ENCODE results near the gene SLCO2B1.

SLCO2B1 gene

DNA sequence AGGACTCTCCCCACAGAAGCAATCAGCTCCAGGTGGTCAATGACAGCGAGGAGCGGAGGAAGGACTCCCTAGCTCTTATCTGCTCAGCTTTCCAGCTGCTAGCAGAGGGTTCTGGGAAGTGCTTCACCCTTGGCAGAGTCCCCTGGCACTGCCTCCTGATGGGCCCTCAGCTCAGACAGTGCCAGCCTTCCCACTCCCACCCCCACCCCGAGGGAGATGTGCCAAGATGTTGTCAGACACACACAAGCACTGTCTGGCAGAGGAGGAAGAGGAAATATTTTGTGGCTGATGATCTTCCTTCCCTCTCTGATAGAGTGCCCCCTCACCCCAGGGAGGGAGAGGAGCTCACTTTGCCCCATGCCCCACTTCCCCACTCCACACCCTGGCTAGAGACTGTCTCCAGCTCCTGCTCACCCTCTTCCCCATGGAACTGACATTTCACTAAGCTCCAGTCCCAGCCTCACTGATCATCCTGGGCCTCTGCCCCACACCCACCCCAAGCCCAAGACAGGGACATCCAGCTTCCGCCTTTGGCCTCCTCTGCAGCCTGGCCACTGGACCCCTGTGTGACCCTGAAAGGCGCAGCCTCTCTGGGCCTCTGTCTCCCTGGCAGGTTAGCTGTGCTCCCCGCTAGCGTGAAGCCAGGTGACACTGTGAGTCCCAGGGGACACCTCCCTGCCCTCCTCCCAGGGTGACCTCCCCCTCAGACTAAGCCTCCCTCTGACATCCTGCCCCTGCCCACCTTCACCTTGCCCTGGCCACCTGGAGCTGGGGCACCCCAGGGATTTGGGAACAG is 44.5 kb downstream of the SLCO2B1 start:
- DNase-seq = no peak

GRCh38 chr11:75196426-75196825 is 45.5 kb downstream of the SLCO2B1 start:
- DNase-seq = no peak

DNA sequence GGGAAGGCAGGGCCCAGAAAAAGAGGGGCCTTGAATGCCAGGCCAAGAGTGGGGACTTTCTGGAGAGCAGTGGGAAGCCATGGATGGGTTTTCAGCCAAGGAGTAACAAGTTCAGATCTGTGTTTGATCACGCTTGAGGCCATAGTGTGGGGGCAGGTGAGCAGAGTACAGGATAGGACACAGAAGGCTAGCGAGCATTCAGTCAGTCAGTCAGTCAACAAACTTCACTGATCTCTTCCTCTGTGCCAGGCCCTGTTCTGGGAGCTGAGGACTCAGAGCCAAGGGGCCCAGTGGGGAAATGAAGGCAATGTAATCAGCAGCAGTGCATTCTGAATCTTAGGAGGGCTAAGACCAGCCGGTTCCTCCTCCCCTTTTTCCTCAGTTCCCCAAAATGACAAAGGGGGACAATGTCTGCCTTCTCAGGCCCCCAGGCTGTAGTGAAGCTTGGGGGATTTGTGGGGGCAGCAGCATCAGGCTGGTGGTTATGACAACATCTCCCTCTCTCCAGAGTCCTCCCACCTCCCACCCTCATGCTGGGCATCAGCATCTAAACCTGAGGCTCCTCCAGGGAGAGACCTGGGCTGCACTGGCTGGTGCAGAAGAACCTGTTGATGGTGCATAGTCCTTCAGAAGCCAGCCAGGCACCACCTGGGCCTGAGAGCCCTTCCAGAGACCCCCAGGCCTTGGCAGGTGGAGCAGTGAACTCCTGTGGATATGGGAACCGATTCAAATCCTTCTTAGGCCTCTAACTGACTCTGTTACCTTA is 46.8 kb downstream of the SLCO2B1 start:
- no peak for DNase-seq

- peak; percentile 72 for DNase-seq
Observed at GRCh38 chr11:75198278-75198973, 47.5 kb downstream of the SLCO2B1 start.

DNA sequence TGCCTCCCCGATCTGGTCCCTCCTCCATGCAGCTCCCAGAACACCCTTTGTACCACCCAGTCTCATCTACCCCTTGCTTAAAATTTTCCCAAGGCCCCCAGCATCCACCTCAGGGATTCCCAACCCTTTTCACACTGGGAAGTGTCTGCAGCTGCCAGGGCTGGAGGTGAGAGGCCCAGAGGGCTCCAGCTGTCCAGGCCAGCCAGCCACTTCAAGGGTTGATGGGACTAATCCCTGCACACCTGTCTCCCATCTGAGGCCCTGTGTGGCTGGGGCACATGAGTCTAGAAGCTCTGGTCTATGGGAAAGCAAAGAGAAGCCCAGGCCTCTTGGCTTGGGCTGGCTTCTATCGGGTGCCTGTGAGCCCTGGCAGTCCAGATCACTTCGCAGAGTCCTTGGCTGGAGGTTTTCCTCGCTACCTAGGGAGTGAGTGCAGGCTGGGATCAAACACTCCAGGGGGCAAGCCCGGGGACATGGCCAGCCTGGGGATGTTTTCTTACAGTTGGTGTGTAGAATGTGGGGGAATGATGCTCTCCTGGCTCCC is 48.6 kb downstream of the SLCO2B1 start:
- DNase-seq = peak; percentile 85

GRCh38 chr11:75200051-75200450 is 49.1 kb downstream of the SLCO2B1 start:
- peak; percentile 64 for DNase-seq

GRCh38 chr11:75200531-75200930 is 49.6 kb downstream of the SLCO2B1 start:
- no peak for DNase-seq

DNA sequence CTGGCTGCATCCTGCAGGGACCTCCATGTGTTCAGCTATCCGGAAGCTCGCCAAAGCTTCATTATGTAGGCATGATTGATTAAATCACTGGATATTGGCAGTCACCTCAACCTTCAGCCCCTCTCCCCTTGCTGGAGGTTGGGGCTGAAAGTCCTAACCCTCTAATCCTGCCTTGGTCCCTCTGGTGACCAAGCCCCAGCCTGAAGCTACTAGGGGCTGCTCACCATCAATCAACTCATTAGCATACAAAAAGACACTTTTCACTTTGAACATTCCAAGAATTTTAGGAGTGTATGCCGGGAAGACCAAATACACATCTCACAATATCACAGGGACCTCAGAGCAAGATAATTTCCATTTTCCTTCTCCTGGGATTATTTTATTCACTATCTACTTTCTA is 50.9 kb downstream of the SLCO2B1 start:
- no peak for DNase-seq

DNA sequence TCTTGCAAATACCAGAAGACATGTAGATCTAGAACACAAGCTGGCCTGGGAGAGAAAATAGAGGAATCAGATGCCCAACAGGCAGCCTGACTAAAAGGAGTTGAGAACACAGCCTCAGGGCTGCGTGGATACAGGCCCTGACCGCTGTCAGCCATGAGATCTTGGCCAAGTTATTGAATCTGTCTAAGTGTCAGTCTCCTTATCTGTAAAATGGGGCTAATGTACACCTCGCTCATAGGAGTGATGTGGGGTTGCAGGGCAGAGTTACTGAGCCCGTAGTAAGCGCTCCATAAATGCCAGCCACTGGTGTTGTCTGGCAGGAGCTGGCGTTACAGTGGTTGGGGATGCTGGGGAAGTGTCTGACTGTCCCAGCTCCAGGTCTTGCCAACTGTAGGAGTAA is 51.3 kb downstream of the SLCO2B1 start:
- no peak for DNase-seq

DNA sequence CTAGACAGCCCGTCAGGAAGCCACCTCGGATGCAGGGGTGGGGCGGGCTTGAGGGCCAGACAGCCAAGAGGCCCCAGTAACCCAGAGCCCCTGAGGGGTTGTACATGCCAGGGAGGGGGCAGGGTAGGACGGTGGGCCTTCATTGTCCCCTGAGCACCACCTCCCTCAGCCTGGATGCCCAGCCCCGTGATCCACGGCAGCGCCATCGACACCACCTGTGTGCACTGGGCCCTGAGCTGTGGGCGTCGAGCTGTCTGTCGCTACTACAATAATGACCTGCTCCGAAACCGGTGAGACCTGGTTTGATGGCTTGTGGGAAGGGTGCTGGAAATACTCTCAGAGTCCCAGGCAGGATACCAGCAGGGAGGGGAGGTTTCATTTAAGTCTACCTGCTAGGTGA is 52.2 kb downstream of the SLCO2B1 start:
- no peak for DNase-seq

DNA sequence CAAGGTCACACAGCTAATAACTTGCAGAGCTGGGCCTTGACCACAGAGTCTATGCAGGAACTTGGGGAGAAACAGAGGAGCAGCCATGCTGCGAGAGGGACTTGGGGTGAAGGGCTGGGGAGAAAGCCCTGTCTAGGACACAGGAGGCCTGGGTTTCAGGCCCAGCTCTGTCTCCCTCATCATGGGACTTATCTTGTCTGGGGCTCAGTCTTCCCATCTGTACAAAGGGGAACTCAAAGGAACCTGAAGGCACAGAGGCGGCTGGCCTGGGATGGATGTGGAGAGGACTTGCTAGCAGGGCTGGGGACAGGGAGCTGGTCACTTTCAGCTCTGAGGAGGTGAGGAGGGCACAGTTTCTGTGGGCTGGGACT is 52.7 kb downstream of the SLCO2B1 start:
- no peak for DNase-seq

GRCh38 chr11:75204012-75204674 is 53.2 kb downstream of the SLCO2B1 start:
- no peak for DNase-seq

GRCh38 chr11:75204685-75205563 is 54.0 kb downstream of the SLCO2B1 start:
- peak; percentile 90 for DNase-seq

GRCh38 chr11:75205564-75206020 is 54.7 kb downstream of the SLCO2B1 start:
- DNase-seq = no peak

- no peak for DNase-seq
Observed at GRCh38 chr11:75208446-75208845, 57.5 kb downstream of the SLCO2B1 start.

DNA sequence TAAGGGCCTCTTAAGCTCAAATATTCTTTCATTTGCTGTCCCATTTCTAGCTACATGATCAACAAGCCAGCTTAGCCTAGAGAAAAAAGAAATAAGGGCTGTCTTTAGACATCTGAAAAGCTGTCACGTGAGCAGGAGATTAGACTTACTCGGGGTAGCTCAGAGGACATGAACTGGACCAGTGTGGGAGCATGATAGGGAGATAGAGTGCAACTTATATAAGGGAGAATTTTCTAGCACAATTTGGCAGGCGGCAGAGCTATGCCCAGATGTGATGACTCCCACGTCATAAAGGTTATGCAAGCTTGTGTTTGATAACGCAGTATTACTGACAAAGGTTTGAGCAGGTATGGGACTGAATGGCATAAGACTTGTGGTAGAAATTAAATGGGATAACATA is 61.5 kb downstream of the SLCO2B1 start:
- DNase-seq = no peak

DNA sequence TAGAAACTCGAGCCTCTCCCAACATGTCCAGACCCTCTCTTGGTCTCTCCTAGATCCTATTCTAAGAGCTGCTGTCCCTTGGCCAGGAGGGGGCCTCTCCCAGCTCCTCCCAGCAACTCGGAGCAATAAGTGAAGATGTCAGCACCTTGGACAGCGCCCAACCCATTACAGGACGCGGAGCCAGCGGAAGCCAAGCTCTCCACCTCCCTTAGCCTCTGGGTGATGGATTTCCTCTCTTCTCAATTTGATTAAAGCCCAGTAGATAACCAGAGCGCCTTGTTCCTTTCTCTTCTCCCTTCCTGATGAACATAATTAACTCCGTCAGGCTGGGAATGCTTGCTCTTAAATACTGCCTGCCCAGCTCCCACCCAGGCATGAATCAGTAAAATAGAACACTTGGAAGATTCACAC is 63.5 kb downstream of the SLCO2B1 start:
- no peak for DNase-seq

DNA sequence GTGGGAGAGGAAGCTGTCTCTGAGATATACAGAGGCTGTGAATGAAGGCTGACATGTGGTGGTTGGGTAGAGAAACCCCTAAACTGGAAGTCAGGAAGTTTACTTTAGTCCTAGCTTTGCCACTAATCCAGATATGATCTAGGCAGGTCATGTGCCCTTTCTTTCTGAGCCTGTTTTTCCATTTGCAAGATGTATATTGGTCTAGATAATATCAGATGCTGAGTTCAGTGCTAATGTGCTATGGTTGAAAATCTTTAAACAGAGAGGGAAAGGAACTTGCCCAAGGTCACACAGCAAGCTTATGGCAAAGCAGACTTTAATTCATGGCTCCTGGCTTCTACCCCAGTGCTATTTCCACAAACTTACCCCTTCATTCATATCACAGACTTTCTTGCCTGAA is 63.9 kb downstream of the SLCO2B1 start:
- no peak for DNase-seq

- no peak for DNase-seq
Observed at GRCh38 chr11:75219869-75220268, 69.0 kb downstream of the SLCO2B1 start.

DNA sequence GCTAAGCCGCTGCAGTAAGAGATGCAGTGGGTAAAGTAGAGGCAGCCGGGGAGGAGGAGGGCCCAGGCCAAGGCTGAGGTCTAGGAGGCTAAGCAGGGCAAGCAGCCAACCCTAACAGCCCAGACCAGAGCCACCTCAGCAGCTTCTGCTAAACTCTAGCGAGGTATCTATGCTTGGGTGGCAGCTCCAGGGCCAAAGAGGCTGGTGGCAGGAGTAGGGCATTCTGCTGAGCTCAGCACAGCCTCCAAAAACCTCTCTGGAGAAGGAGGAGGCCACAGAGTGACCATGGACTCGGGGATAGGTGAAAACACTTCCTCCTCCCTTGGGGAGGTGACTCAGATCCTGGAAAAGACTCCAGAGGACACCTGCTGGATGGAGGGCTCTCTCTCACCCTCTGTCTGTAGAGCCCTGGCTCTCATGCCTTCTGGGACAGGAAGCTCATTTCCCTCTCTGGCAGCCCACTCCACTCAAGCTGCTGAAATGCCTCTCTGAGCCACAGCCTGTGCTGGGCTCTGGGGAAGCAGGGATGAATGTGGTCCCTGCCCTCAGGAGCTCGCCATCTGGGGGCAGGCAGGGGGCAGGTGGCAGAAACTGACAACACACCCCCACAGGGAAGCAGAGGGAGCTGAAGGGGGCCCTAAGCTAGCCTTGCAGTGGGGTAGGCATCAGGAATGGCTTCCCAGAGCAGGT is 73.2 kb downstream of the SLCO2B1 start:
- DNase-seq = no peak

DNA sequence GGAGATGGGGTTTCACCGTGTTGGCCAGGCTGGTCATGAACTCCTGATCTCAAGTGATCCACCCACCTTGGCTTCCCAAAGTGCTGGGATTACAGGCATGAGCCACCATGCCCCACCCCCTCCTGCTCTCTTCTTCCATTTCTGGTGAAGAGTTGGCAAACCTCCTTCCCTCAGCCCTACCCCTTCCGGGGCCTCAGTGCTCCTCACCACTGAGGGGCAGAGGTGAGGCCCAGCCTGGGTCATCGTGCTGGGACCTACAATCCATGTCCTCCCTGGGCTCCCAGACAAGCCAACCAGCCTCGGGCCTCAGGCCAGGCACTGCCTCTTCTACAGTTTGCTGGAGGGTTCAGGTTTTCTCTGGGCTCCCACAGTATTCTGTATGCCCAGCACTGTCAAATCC is 74.9 kb downstream of the SLCO2B1 start:
- DNase-seq = no peak

Measured in NCI-H510A treated with DMSO at 0.1 percent for 48 hours (cell line).